ENCODE results near the gene RGS2. TPM values are rescaled to one million over a fixed set of nuclear protein-coding genes. Genes with fewer than 3 reads are reported as not detected.

RGS2 gene, protein sequence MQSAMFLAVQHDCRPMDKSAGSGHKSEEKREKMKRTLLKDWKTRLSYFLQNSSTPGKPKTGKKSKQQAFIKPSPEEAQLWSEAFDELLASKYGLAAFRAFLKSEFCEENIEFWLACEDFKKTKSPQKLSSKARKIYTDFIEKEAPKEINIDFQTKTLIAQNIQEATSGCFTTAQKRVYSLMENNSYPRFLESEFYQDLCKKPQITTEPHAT
- polyA plus RNA-seq = 100 to 1,000 TPM; 100 to 573 (median 352) TPM
- long read RNA-seq, donor 1 = 0 reads
- long read RNA-seq, donor 2, transcript RGS2-201 (5 exons, 1,354 nt) = major isoform, 18 of 19 reads
- long read RNA-seq, donor 2, partial matches to known transcripts = 0 of 19 reads
- long read RNA-seq, donor 2, other reads (novel, unspliced or antisense) = 0 of 19 reads
- long read RNA-seq, donor 3, transcript RGS2-201 (5 exons, 1,354 nt) = major isoform, 17 of 24 reads
- long read RNA-seq, donor 3, partial matches to known transcripts = 5 of 24 reads
- long read RNA-seq, donor 3, other reads (novel, unspliced or antisense) = 0 of 24 reads
- long read RNA-seq, donor 4, partial matches to known transcripts = 0 of 2 reads
- long read RNA-seq, donor 4, other reads (novel, unspliced or antisense) = 0 of 2 reads
- long read RNA-seq, donor 5, transcript RGS2-201 (5 exons, 1,354 nt) = major isoform, 13 of 13 reads
- long read RNA-seq, donor 5, partial matches to known transcripts = 0 of 13 reads
- long read RNA-seq, donor 5, other reads (novel, unspliced or antisense) = 0 of 13 reads
- long read RNA-seq, donor 6, transcript RGS2-201 (5 exons, 1,354 nt) = major isoform, 20 of 26 reads
- long read RNA-seq, donor 6, partial matches to known transcripts = 6 of 26 reads
- long read RNA-seq, donor 6, other reads (novel, unspliced or antisense) = 0 of 26 reads
- long read RNA-seq, donor 7 = 0 reads
- long read RNA-seq, donor 8, partial matches to known transcripts = 0 of 3 reads
- long read RNA-seq, donor 8, other reads (novel, unspliced or antisense) = 0 of 3 reads
- long read RNA-seq, donor 9, transcript RGS2-201 (5 exons, 1,354 nt) = major isoform, 12 of 12 reads
- long read RNA-seq, donor 9, partial matches to known transcripts = 0 of 12 reads
- long read RNA-seq, donor 9, other reads (novel, unspliced or antisense) = 0 of 12 reads
- long read RNA-seq, donor 10, transcript RGS2-201 (5 exons, 1,354 nt) = major isoform, 64 of 93 reads
- long read RNA-seq, donor 10, partial matches to known transcripts = 27 of 93 reads
- long read RNA-seq, donor 10, other reads (novel, unspliced or antisense) = 0 of 93 reads

DNA sequence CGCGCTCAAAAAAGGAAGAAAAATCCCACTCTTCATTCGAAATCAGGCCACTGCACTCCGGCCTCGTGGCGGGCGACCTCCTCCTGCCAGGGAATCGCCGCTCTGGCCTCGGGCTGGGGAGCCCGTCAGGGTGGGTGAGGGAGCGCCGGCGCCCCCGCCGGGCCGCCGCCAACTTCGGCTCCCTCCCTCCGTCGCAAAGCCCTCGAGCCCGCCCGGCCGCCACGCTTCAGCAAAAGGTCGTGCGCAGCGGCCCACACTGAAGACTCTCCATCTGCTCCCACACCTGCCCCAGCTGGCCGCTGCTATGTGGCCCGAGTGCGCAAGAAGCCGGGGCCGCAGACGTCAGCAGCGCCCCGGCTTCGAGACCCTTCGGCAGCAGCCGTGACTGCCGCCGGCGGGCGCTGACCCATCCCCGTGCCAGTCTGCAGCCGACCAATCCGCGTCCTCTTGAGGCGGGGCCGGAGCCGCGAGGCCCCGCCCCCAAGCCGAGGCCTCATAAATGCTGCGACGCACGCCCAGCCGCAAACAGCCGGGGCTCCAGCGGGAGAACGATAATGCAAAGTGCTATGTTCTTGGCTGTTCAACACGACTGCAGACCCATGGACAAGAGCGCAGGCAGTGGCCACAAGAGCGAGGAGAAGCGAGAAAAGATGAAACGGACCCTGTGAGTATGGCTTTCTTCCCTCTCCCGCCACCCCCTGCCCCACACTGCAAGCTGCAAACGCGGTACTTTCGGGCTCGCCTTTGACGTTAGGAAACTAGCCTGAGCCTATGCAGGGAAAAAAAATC is at the start of gene RGS2:
TSS of gene RGS2 (plus strand) at position 522 of the 789 bp plus-strand sequence. CDS start at position 555, 33 bp downstream.
- H3K27ac ChIP-seq (ENCODE audit: low read depth in 1 of 3, low read length in 2 of 3) = peak within 1 kb of the TSS; percentile 74 to 94 (median 85)
- FAIRE-seq = no peak
- H3K36me3 ChIP-seq (ENCODE audit: control insufficient read depth in 3 of 3, insufficient read depth in 2 of 3, low read depth in 1 of 3, low read length in 3 of 3) = peaks cover 3 to 16% (median 3%) of the 10 kb centered on the region in 3 donors
- DNase-seq = peak; percentile 95 to 96
- WGBS, 3 donors = 0% methylated on average over 59 to 72 of the region's 72 CpGs
- H3K4me1 ChIP-seq (ENCODE audit: control insufficient read depth in 3 of 3, insufficient read depth in 2 of 3, low read depth in 1 of 3, low read length in 2 of 3) = peaks cover 0 to 19% (median 0%) of the 10 kb centered on the region in 3 donors
- no peaks in the 10 kb centered on the region for H3K27me3 ChIP-seq (ENCODE audit: control insufficient read depth in 3 of 3, insufficient read depth in 3 of 3, low read length in 3 of 3)
- peak within 1 kb of the TSS; percentile 58 to 79 (median 71) for H3K4me3 ChIP-seq (ENCODE audit: low read depth in 1 of 3, low read length in 3 of 3)
- H3K9me3 ChIP-seq (ENCODE audit: control insufficient read depth in 2 of 2, insufficient read depth in 1 of 2, low read depth in 1 of 2, low read length in 1 of 2) = no peaks in the 10 kb centered on the region

DNA sequence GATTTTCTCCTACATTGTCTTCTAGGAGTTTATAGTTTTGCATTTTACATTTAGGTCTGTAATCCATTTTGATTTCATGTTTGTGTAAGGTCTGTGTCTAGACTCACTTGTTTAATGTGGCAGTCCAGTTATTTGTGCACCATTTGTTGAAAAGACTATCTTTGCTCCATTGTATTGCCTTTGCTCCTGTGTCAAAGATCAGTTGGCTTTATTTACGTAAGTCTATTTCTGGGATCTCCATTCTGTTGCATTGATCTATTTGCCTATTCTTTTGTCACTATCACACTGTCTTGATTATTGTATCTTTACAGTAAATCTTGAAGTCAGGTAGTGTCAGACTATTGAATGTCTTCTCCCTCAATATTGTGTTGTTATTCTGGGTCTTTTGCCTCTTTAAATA is 49.7 kb upstream of the RGS2 start:
- Histone ChIP-seq H3K27me3 (ENCODE audit: control insufficient read depth in 3 of 3, insufficient read depth in 3 of 3, low read length in 3 of 3) (no peaks in the 10 kb centered on the region), H3K4me3 (ENCODE audit: low read depth in 1 of 3, low read length in 3 of 3) (no peak overlapping the region), H3K4me1 (ENCODE audit: control insufficient read depth in 3 of 3, insufficient read depth in 2 of 3, low read depth in 1 of 3, low read length in 2 of 3) (no peaks in the 10 kb centered on the region), H3K36me3 (ENCODE audit: control insufficient read depth in 3 of 3, insufficient read depth in 2 of 3, low read depth in 1 of 3, low read length in 3 of 3) (no peaks in the 10 kb centered on the region), H3K27ac (ENCODE audit: low read depth in 1 of 3, low read length in 2 of 3) (no peak overlapping the region), H3K9me3 (ENCODE audit: control insufficient read depth in 2 of 2, insufficient read depth in 1 of 2, low read depth in 1 of 2, low read length in 1 of 2) (no peaks in the 10 kb centered on the region)
- no peak for DNase-seq
- WGBS, 3 donors = 71 to 88% (median 87%) methylated on average over 1 of the region's 1 CpG
- no peak for FAIRE-seq

DNA sequence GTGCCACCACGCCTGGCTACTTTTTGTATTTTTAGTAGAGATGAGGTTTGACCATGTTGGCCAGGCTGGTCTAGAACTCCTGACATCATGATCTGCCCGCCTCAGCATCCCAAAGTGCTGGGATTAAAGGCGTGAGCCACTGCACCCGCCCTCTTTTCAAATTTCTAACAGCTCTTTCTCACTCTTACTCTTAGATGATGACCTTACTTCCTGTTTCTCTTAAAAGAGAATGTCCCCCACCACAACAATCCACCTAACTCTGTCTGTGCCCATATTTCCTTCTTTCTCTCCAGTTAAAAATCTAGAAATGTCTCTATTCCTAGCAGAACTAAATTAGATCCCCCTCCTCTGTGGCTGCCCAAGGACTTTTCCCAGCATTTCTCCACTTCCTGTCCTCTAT is 46.6 kb upstream of the RGS2 start:
- Histone ChIP-seq H3K27me3 (ENCODE audit: control insufficient read depth in 3 of 3, insufficient read depth in 3 of 3, low read length in 3 of 3) (no peaks in the 10 kb centered on the region), H3K4me1 (ENCODE audit: control insufficient read depth in 3 of 3, insufficient read depth in 2 of 3, low read depth in 1 of 3, low read length in 2 of 3) (no peaks in the 10 kb centered on the region), H3K36me3 (ENCODE audit: control insufficient read depth in 3 of 3, insufficient read depth in 2 of 3, low read depth in 1 of 3, low read length in 3 of 3) (no peaks in the 10 kb centered on the region), H3K4me3 (ENCODE audit: low read depth in 1 of 3, low read length in 3 of 3) (no peak overlapping the region), H3K9me3 (ENCODE audit: control insufficient read depth in 2 of 2, insufficient read depth in 1 of 2, low read depth in 1 of 2, low read length in 1 of 2) (no peaks in the 10 kb centered on the region), H3K27ac (ENCODE audit: low read depth in 1 of 3, low read length in 2 of 3) (no peak overlapping the region)
- DNase-seq (no peak), FAIRE-seq (no peak)
- 78 to 89% (median 88%) methylated on average over 4 of the region's 4 CpGs for WGBS, 3 donors

DNA sequence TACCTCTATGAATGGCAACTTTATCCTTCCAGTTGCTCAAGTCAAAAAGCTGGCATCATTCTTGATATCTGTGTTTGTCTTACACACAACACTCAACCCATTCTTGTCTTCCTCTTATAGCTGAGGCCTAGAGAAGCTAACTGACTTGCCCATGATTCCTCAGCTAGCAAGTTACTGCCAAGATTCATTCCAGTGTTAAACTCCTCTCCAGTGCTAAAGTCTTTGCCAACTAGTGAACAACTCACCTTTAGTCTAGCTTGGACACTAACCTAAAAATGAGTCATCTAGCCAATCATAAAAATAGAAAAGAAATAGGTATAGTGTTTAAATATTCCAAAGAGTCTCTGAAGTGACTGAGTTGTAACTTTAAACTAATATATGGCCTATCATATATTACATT is 45.6 kb upstream of the RGS2 start:
- Histone ChIP-seq H3K27ac (ENCODE audit: low read depth in 1 of 3, low read length in 2 of 3) (no peak overlapping the region), H3K27me3 (ENCODE audit: control insufficient read depth in 3 of 3, insufficient read depth in 3 of 3, low read length in 3 of 3) (no peaks in the 10 kb centered on the region)
- no peak for FAIRE-seq

DNA sequence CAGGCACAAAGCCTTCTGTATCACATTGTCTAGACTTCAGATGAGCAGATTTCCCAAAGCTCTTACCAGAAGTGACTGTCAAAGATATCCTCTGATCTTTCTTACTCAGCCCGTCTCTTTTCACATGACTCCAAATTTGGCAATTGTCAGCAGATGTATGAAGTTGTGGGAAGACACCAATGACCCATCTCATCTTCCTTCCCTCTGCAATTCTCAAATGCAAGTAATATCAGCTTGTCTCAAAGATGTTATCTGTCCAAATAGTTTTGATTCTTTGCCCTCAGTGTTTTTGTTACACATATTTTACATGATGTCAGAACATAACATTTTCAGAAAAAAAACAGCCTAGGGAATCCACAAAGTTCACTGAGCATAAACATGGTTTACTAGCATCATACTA is 45.1 kb upstream of the RGS2 start:
- FAIRE-seq (no peak), DNase-seq (no peak)
- Histone ChIP-seq H3K4me3 (ENCODE audit: low read depth in 1 of 3, low read length in 3 of 3) (no peak overlapping the region), H3K36me3 (ENCODE audit: control insufficient read depth in 3 of 3, insufficient read depth in 2 of 3, low read depth in 1 of 3, low read length in 3 of 3) (no peaks in the 10 kb centered on the region), H3K27ac (ENCODE audit: low read depth in 1 of 3, low read length in 2 of 3) (no peak overlapping the region), H3K27me3 (ENCODE audit: control insufficient read depth in 3 of 3, insufficient read depth in 3 of 3, low read length in 3 of 3) (no peaks in the 10 kb centered on the region), H3K9me3 (ENCODE audit: control insufficient read depth in 2 of 2, insufficient read depth in 1 of 2, low read depth in 1 of 2, low read length in 1 of 2) (no peaks in the 10 kb centered on the region), H3K4me1 (ENCODE audit: control insufficient read depth in 3 of 3, insufficient read depth in 2 of 3, low read depth in 1 of 3, low read length in 2 of 3) (no peaks in the 10 kb centered on the region)
- WGBS, 3 donors = 49 to 71% (median 71%) methylated on average over 1 of the region's 1 CpG

More for the DNA sequence above, 45.6 kb upstream of the RGS2 start:
- Histone ChIP-seq H3K9me3 (ENCODE audit: control insufficient read depth in 2 of 2, insufficient read depth in 1 of 2, low read depth in 1 of 2, low read length in 1 of 2) (no peaks in the 10 kb centered on the region), H3K4me1 (ENCODE audit: control insufficient read depth in 3 of 3, insufficient read depth in 2 of 3, low read depth in 1 of 3, low read length in 2 of 3) (no peaks in the 10 kb centered on the region), H3K4me3 (ENCODE audit: low read depth in 1 of 3, low read length in 3 of 3) (no peak overlapping the region), H3K36me3 (ENCODE audit: control insufficient read depth in 3 of 3, insufficient read depth in 2 of 3, low read depth in 1 of 3, low read length in 3 of 3) (no peaks in the 10 kb centered on the region)
- no peak for DNase-seq

DNA sequence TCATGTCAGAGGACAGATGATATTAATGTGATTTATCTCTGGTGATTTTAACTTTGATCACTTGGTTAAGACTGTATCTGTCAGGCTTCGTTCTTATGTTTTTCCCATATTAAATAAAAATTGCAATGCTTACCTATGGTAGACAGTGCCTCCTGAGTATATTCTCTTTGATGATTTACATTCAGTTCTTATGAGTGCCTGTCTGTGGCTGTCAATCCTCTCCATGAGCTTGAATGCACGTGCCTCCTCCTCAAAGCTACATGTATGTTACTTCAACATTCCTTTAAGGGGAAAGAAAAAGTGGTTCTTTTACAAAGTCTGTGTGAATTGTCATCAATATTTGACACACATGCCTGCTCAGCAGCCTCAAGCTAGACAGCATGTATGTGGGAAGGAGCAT is 44.2 kb upstream of the RGS2 start:
- FAIRE-seq = no peak
- Histone ChIP-seq H3K27ac (ENCODE audit: low read depth in 1 of 3, low read length in 2 of 3) (no peak overlapping the region), H3K4me3 (ENCODE audit: low read depth in 1 of 3, low read length in 3 of 3) (no peak overlapping the region), H3K36me3 (ENCODE audit: control insufficient read depth in 3 of 3, insufficient read depth in 2 of 3, low read depth in 1 of 3, low read length in 3 of 3) (no peaks in the 10 kb centered on the region), H3K4me1 (ENCODE audit: control insufficient read depth in 3 of 3, insufficient read depth in 2 of 3, low read depth in 1 of 3, low read length in 2 of 3) (no peaks in the 10 kb centered on the region), H3K9me3 (ENCODE audit: control insufficient read depth in 2 of 2, insufficient read depth in 1 of 2, low read depth in 1 of 2, low read length in 1 of 2) (no peaks in the 10 kb centered on the region), H3K27me3 (ENCODE audit: control insufficient read depth in 3 of 3, insufficient read depth in 3 of 3, low read length in 3 of 3) (no peaks in the 10 kb centered on the region)
- 80 to 89% (median 82%) methylated on average over 2 of the region's 2 CpGs for WGBS, 3 donors
- DNase-seq = no peak

DNA sequence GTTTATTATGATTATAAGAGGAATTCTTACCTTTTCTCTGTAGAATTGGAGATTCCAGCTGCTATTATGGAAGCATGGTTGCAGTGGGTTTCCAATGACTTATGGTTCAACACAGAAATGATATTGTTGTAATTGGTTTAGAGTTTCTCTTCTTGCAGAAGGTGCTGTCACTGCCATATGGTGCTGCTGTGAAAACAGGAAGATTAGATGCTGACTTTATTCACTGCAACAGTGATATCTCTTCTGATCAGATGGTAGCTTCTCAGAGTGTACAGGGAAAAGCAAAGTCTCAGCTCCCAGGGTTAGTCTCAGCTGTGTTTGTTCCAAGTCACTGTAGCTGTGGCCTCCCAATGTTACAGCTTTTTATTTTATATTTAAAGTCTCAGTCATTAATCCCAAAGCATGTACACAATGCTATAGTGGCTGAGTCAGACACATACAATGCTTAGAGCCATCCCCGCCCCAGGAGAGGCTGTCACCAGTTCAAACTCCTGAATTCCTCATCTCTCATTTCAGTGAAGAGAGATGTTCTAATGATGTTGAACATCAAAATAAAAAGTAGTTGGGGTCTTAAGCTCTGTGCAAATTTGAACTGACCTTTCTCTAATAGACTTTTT is 42.7 kb upstream of the RGS2 start:
- FAIRE-seq (no peak), DNase-seq (no peak)
- no peaks in the 10 kb centered on the region for H3K27me3 ChIP-seq (ENCODE audit: control insufficient read depth in 3 of 3, insufficient read depth in 3 of 3, low read length in 3 of 3)
- no peaks in the 10 kb centered on the region for H3K36me3 ChIP-seq (ENCODE audit: control insufficient read depth in 3 of 3, insufficient read depth in 2 of 3, low read depth in 1 of 3, low read length in 3 of 3)
- H3K4me3 ChIP-seq (ENCODE audit: low read depth in 1 of 3, low read length in 3 of 3) = no peak overlapping the region
- H3K27ac ChIP-seq (ENCODE audit: low read depth in 1 of 3, low read length in 2 of 3) = no peak overlapping the region
- H3K4me1 ChIP-seq (ENCODE audit: control insufficient read depth in 3 of 3, insufficient read depth in 2 of 3, low read depth in 1 of 3, low read length in 2 of 3) = no peaks in the 10 kb centered on the region
- 87 to 96% (median 90%) methylated on average over 1 of the region's 1 CpG for WGBS, 3 donors
- H3K9me3 ChIP-seq (ENCODE audit: control insufficient read depth in 2 of 2, insufficient read depth in 1 of 2, low read depth in 1 of 2, low read length in 1 of 2) = no peaks in the 10 kb centered on the region

Measured in small intestine (tissue), 16 donors.